Measurements from ENCODE around the gene MAST4. TPM values are rescaled to one million over a fixed set of nuclear protein-coding genes. Genes with fewer than 3 reads are reported as not detected.

The MAST4 gene
- total and polyA plus RNA-seq, 2 of the 13 experiments (the other 11 are each of a cell fraction or from before 2014, with no cell fraction given) = 3.4 to 3.7 TPM

GRCh38 chr5:66810151-66810550 lies 214.0 kb downstream of the MAST4 start:
- Histone ChIP-seq H3K79me2 (ENCODE audit: insufficient read depth, low read length) (no peaks in the 10 kb centered on the region), H3K9ac (ENCODE audit: insufficient read depth, low read depth, low read length) (no peak overlapping the region), H2AFZ (ENCODE audit: low read length) (no peak overlapping the region), H3K4me1 (ENCODE audit: insufficient read depth, low read length) (no peaks in the 10 kb centered on the region), H3K36me3 (replicated peaks in 1 of 2; ENCODE audit: control insufficient read depth in 1 of 2, insufficient read depth in 2 of 2, low read length in 2 of 2) (no peaks in the 10 kb centered on the region), H3K4me2 (ENCODE audit: low read depth, low read length) (no peak overlapping the region), H3K27ac (ENCODE audit: extremely low read length, insufficient read depth, low read length) (no peak overlapping the region), H3K9me3 (ENCODE audit: low read length) (no peaks in the 10 kb centered on the region), H4K20me1 (ENCODE audit: insufficient read depth, low read length) (no peaks in the 10 kb centered on the region), H3K27me3 (ENCODE audit: control insufficient read depth in 1 of 2, insufficient read depth in 2 of 2, low read length in 2 of 2) (peaks cover 0 to 4% of the 10 kb centered on the region in 2 experiments; a peak in 3 of 5 replicates), H3K4me3 (replicated peaks in 1 of 3; ENCODE audit: insufficient read depth in 1 of 3, low read depth in 2 of 3, low read length in 3 of 3) (no peak overlapping the region)
- in situ Hi-C loops (cut with HindIII; ENCODE audit: extremely low pct_ligation_motif_present, low pct_unique_long_range_greater_than_20kb) (loop anchor here (5.0 kb wide), 1 partner anchor 402 kb away; no protein-coding TSS in a partner anchor), intact Hi-C loops (cut with micrococcal nuclease; ENCODE audit: unreplicated experiment) (no loop called here)
- ATAC-seq (no peak), FAIRE-seq (no peak), DNase-seq (ENCODE audit: low spot score) (no peak)
- 8% methylated on average over 5 of the region's 6 CpGs for WGBS (ENCODE audit: low lambda C conversion rate)
- no TSS peak for BruUV-seq (replicated peaks)
- POLR2A ChIA-PET = no interaction called here
- CTCF ChIA-PET (ENCODE audit: low intra/inter-chr PET ratio, low total read pairs) = no interaction called here
- no peak for TF ChIP-seq PATZ1 (CRISPR knock-in tag; IDR thresholded peaks at IDR 0.05)
- TF ChIP-seq HOXD1 (CRISPR knock-in tag; IDR thresholded peaks at IDR 0.05) = no peak
- no peak for TF ChIP-seq ZBTB14 (CRISPR knock-in tag; IDR thresholded peaks at IDR 0.05)
- no peak for TF ChIP-seq ARHGAP35 (CRISPR knock-in tag; IDR thresholded peaks at IDR 0.05; ENCODE audit: borderline replicate concordance)
- no peak for TF ChIP-seq MTA3 (CRISPR knock-in tag; IDR thresholded peaks at IDR 0.05)
- TF ChIP-seq ZFYVE20 (CRISPR knock-in tag; IDR thresholded peaks at IDR 0.05; ENCODE audit: borderline replicate concordance, low read depth) = no peak
- TF ChIP-seq ZBTB46 (CRISPR knock-in tag; IDR thresholded peaks at IDR 0.05; ENCODE audit: borderline replicate concordance) = no peak
- no peak for TF ChIP-seq ZNF367 (CRISPR knock-in tag; IDR thresholded peaks at IDR 0.05; ENCODE audit: borderline replicate concordance)
- TF ChIP-seq KMT2B (CRISPR knock-in tag; IDR thresholded peaks at IDR 0.05) = no peak
- no peak for TF ChIP-seq ZNF564 (CRISPR knock-in tag; IDR thresholded peaks at IDR 0.05)
- no peak for TF ChIP-seq GMEB2 (CRISPR knock-in tag; IDR thresholded peaks at IDR 0.05; ENCODE audit: low read depth)
- no peak for TF ChIP-seq ZNF891 (CRISPR knock-in tag; IDR thresholded peaks at IDR 0.05)
- no peak for TF ChIP-seq ZNF569 (CRISPR knock-in tag; IDR thresholded peaks at IDR 0.05; ENCODE audit: borderline replicate concordance)
- no peak for TF ChIP-seq PAXIP1 (CRISPR knock-in tag; conservative IDR thresholded peaks at IDR 0.05)
- TF ChIP-seq JUNB (CRISPR knock-in tag; IDR thresholded peaks at IDR 0.05; ENCODE audit: borderline replicate concordance) = no peak

Data from HepG2 (cell line).